Nephron (organoid): ENCODE data around the gene DAGLA.
A peak's percentile ranks its signal among the peaks of the same experiment; 100 is the strongest.
"Not testable (repeated sequence)": the region's sequence is repeated elsewhere in the genome, so short reads cannot be mapped to it uniquely, and the experiment has no call there.

Experiments
- H3K27ac Mint-ChIP-seq, 3 experiments: 2 replicates each; pipeline ENCODE4 v1.8.0; 2020; ENCODE audit warnings: mixed read lengths in 3 of 3, mild to moderate bottlenecking in 2 of 3, moderate library complexity in 1 of 3
- H3K27me3 Mint-ChIP-seq: 2 replicates; pipeline ENCODE4 v1.8.0; 2021; ENCODE audit warnings: low read depth, mild to moderate bottlenecking, moderate library complexity, mixed read lengths
- H3K36me3 Mint-ChIP-seq: 2 replicates; pipeline ENCODE4 v1.8.0; 2020; ENCODE audit warnings: low read depth, mixed read lengths
- H3K4me1 Mint-ChIP-seq: 2 replicates; pipeline ENCODE4 v1.8.0; 2020; ENCODE audit warnings: mixed read lengths
- H3K4me3 Mint-ChIP-seq, 3 experiments: 2 replicates each; pipeline ENCODE4 v1.8.0; 2020; ENCODE audit warnings: mild to moderate bottlenecking in 3 of 3, mixed read lengths in 3 of 3, moderate library complexity in 2 of 3
- H3K9me3 Mint-ChIP-seq: 2 replicates; pipeline ENCODE4 v1.8.0; 2020; ENCODE audit warnings: mixed read lengths
- TF ChIP-seq, protein P1 (sequence below), 3 experiments: fragments of 200-600 bp; sonication (generic); IDR thresholded peaks; one replicate each; pipeline ENCODE4 v1.5.0; 2021; ENCODE audit warnings: antibody characterized with exemption in 3 of 3; ENCODE audit not compliant: unreplicated experiment in 3 of 3

DAGLA gene

DNA sequence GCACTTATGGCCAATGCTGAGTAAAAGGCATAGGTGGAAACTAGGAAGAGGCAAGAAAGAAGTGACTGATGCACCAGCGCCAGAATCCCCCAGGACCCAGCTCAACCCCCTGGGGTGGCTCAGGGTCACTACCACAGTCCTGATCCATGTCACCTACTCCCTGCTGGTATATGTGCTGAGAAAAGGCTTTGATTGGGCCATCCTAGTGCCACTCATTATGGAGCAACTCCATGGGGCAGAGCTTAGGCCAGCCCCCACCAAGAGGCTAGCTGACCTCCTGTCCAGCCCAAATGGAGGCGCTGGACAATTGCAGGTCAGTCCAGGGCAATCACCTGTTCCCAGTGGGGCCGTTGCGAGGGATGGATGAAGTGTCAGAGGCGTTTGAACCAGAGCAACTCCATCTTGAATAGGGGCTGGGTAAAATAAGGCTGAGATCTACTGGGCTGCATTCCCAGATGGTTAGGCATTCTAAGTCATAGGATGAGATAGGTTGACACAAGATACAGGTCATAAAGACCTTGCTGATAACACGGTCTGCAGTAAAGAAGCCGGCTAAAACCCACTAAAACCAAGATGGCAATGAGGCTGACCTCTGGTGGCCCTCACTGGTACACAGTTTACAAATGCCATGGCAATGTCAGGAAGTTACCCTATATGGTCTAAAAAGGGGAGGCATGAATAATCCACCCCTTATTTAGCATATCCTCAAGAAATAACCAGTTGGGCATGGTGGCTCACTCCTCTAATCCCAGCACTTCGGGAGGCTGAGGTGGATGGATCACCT is 20.6 kb upstream of the DAGLA start:
- Mint-ChIP-seq H3K27me3 (peaks cover 16% of the 10 kb centered on the region), H3K9me3 (peaks cover 2% of the 10 kb centered on the region), H3K4me1 (peaks cover 8% of the 10 kb centered on the region), H3K4me3 (no peak overlapping the region), H3K27ac (no peak overlapping the region), H3K36me3 (no peaks in the 10 kb centered on the region)
- TF ChIP-seq, protein P1, sequence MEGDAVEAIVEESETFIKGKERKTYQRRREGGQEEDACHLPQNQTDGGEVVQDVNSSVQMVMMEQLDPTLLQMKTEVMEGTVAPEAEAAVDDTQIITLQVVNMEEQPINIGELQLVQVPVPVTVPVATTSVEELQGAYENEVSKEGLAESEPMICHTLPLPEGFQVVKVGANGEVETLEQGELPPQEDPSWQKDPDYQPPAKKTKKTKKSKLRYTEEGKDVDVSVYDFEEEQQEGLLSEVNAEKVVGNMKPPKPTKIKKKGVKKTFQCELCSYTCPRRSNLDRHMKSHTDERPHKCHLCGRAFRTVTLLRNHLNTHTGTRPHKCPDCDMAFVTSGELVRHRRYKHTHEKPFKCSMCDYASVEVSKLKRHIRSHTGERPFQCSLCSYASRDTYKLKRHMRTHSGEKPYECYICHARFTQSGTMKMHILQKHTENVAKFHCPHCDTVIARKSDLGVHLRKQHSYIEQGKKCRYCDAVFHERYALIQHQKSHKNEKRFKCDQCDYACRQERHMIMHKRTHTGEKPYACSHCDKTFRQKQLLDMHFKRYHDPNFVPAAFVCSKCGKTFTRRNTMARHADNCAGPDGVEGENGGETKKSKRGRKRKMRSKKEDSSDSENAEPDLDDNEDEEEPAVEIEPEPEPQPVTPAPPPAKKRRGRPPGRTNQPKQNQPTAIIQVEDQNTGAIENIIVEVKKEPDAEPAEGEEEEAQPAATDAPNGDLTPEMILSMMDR (IDR thresholded peaks at IDR 0.05; ENCODE audit: unreplicated experiment in 3 of 3), result no peak

DNA sequence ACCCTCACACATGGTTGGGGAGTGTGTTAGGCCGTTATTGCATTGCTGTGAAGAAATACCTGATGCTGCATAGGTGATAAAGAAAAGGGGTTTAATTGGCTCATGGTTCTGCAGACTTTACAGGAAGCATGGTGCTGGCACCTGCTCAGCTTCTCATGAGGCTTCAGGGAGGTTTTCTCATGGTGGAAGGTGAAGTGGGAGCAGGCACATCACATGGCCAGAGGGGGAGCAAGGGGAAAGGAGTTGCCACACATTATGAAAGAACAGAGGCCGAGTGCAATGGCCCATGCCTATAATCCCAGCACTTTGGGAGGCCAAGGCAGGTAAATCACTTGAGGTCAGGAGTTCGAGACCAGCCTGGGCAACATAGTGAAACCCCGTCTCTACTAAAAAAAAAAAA is 19.2 kb upstream of the DAGLA start:
- not testable (repeated sequence) for H3K9me3 Mint-ChIP-seq, H3K4me3 Mint-ChIP-seq, H3K4me1 Mint-ChIP-seq, H3K27ac Mint-ChIP-seq, H3K36me3 Mint-ChIP-seq
- H3K27me3 Mint-ChIP-seq, result peaks cover 13% of the 10 kb centered on the region

DNA sequence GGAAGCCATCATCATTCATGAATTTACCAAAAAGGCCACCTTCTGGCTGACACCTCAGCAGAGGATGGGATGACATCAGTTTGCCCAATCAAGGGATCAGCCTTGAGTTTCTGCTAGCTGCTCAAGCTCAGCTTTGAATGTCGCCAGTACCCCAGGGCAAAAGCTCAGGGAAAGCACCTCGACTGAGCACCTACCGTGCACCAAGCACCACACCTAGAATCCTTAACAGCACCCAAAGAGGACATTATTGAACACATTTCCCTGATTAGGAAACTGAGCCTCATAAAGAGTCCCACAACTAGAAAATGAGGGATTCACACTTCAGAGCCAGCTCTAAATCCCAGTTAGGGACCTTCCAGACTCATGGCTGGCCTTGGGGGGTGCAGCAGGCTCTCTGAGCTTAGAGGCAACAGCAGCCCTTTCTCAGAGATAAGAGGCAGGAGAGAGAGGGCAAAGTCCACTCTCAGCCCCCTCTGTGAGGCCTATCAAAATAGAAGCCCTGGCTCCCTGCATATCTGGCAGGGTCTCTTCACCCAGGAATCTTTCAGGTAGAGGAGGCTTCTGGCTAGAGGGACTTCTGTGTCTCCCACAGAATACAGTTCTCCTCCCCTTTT is 13.4 kb upstream of the DAGLA start:
- H3K36me3 Mint-ChIP-seq, result no peaks in the 10 kb centered on the region
- H3K9me3 Mint-ChIP-seq, result peaks cover 2% of the 10 kb centered on the region
- peak overlapping the region; percentile 61 to 94 (median 92) for H3K27ac Mint-ChIP-seq
- peak overlapping the region; percentile 58 to 75 (median 71) for H3K4me3 Mint-ChIP-seq
- no peaks in the 10 kb centered on the region for H3K4me1 Mint-ChIP-seq
- H3K27me3 Mint-ChIP-seq, result peaks cover 6% of the 10 kb centered on the region
- TF ChIP-seq, protein P1 (IDR thresholded peaks at IDR 0.05; ENCODE audit: unreplicated experiment in 3 of 3), result no peak

DNA sequence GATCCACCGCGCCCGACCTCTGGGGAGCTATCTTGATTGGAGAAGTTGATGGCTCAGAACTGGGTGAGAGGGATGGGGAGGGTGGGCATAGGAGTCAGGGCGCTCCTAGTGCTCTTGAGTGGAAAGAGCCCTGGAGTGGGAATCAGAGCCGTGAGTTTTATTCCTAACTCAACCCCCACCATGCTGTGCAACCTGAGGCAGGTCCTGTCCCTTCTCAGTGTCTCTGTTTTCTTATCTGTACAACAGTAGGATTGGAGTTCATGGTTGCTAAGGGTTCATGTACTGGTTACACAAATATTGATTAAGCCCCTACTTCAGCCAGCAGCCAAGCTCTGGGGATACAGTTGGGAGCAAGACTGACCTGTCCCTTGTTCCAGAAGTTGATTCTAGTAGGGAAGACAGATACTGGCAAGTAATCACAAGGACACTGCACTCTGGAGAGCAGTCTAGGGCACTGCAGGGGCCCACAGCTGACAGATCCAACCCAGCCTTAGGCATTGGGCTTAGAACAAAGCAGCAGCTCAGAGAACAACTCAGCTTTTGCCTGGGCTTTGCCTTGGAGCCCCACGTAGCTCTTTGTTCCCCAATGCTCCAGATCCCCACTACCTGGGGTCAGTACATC is 12.4 kb upstream of the DAGLA start:
- Mint-ChIP-seq H3K4me1 (no peaks in the 10 kb centered on the region), H3K36me3 (no peaks in the 10 kb centered on the region), H3K9me3 (no peaks in the 10 kb centered on the region), H3K27ac (peak overlapping the region in 1 of 3 experiments; percentile 94), H3K4me3 (peak overlapping the region in 2 of 3 experiments; percentile 29 to 75), H3K27me3 (peaks cover 12% of the 10 kb centered on the region)
- TF ChIP-seq, protein P1 (IDR thresholded peaks at IDR 0.05; ENCODE audit: unreplicated experiment in 3 of 3), result no peak

DNA sequence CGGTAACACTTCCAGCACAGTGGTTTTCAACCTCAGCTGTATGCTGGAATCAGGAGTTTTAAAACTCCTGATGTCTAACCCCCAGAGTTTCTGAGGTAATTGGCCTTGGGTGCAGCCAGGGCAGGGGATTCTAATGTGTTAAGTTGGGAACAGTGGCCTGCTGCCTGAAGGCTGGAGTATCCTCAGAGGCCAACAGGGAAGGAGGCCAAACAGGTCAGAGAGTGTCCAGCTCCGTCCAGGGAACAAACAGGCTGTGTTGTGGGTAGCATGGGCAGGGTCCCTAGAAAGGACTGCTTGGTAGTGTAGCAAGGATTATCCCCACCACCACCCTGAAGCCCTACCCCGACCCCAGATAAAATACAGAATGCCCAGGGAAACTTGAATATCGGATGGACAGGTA is 10.8 kb upstream of the DAGLA start:
- no peak overlapping the region for H3K27ac Mint-ChIP-seq
- H3K27me3 Mint-ChIP-seq, result peaks cover 24% of the 10 kb centered on the region
- H3K4me1 Mint-ChIP-seq, result peaks cover 6% of the 10 kb centered on the region
- no peak overlapping the region for H3K4me3 Mint-ChIP-seq
- no peaks in the 10 kb centered on the region for H3K36me3 Mint-ChIP-seq
- TF ChIP-seq, protein P1 (IDR thresholded peaks at IDR 0.05; ENCODE audit: unreplicated experiment in 3 of 3), result no peak
- H3K9me3 Mint-ChIP-seq, result no peaks in the 10 kb centered on the region

DNA sequence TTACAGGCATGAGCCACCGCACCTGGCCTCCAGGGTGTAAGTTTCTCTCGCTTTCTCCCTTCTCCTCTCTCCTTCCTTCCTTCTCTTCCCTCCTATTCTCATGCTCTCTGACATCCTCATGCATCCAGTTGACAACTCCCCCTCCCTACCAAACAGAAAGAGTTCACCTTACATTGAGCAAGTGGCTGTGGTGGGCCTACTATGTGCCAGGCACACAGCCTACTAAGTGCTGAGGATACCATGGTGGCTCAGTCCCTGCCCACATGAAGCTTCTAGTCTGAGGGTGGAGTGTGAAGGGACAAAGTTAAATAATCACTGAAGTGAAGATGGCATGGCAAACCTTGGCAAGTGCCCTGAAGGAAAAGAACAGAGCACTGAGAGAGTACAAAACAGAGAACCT is 9.6 kb upstream of the DAGLA start:
- Mint-ChIP-seq H3K4me3 (no peak overlapping the region), H3K36me3 (no peaks in the 10 kb centered on the region), H3K9me3 (no peaks in the 10 kb centered on the region), H3K27ac (no peak overlapping the region), H3K27me3 (peaks cover 25% of the 10 kb centered on the region), H3K4me1 (peaks cover 16% of the 10 kb centered on the region)
- TF ChIP-seq, protein P1 (IDR thresholded peaks at IDR 0.05; ENCODE audit: unreplicated experiment in 3 of 3), result no peak
